CD4-positive, alpha-beta memory T cell (primary cell): ENCODE measurements around the gene RGS11. TPM values are rescaled to one million over a fixed set of nuclear protein-coding genes. Genes with fewer than 3 reads are reported as not detected.

Experiments used
- CTCF ChIA-PET: fragments of 350-600 bp; sonication (Branson Sonifier 250); formaldehyde crosslinking; loops from one replicate; lab custom pipeline; 2021; ENCODE audit warnings: inconsistent platforms; ENCODE audit not compliant: partially characterized antibody; lab: Charles Lee
- POLR2A ChIA-PET: fragments of 350-600 bp; sonication (Branson Sonifier 250); formaldehyde crosslinking; loops from one replicate; lab custom pipeline; 2021; ENCODE audit not compliant: partially characterized antibody; lab: Charles Lee
- DNase-seq, 5 donors: peaks; one replicate each; pipeline versions ENCODE4 v3.0.0 to v3.0.0-alpha.2; 2020 to 2022; ENCODE audit warnings: mixed read lengths in 1 of 5
- H3K27ac ChIP-seq: one replicate; pipeline ENCODE4 v1.7.0; 2013; ENCODE audit warnings: low read depth, low read length
- H3K27me3 ChIP-seq: 2 replicates; pipeline ENCODE4 v1.7.0; 2013; ENCODE audit warnings: mild to moderate bottlenecking, low read length, moderate library complexity; ENCODE audit not compliant: insufficient read depth
- H3K36me3 ChIP-seq: 2 replicates; pipeline ENCODE4 v1.7.0; 2013; ENCODE audit warnings: mild to moderate bottlenecking, low read length, moderate library complexity; ENCODE audit not compliant: insufficient read depth
- H3K4me1 ChIP-seq: 2 replicates; pipeline ENCODE4 v1.7.0; 2013; ENCODE audit warnings: mild to moderate bottlenecking, low read length, moderate library complexity; ENCODE audit not compliant: insufficient read depth
- H3K4me3 ChIP-seq, 2 donors: one replicate each; pipeline ENCODE4 v1.7.0; 2013; ENCODE audit warnings: low read length in 2 of 2, mild to moderate bottlenecking in 1 of 2
- H3K9me3 ChIP-seq, 2 donors: one replicate each; pipeline ENCODE4 v1.7.0; 2013; ENCODE audit warnings: low read length in 2 of 2, control low read depth in 1 of 2; ENCODE audit not compliant: control insufficient read depth in 1 of 2
- H3K27ac Mint-ChIP-seq, 7 donors: one replicate each; pipeline ENCODE4 v1.8.0; 2020 to 2021; ENCODE audit warnings: mixed read lengths in 7 of 7, mild to moderate bottlenecking in 6 of 7, inconsistent platforms in 3 of 7, moderate library complexity in 3 of 7
- H3K27me3 Mint-ChIP-seq, 2 donors: one replicate each; pipeline ENCODE4 v1.8.0; 2020 to 2021; ENCODE audit warnings: mixed read lengths in 2 of 2
- H3K36me3 Mint-ChIP-seq, 2 donors: one replicate each; pipeline ENCODE4 v1.8.0; 2020 to 2021; ENCODE audit warnings: mixed read lengths in 2 of 2, inconsistent platforms in 1 of 2, mild to moderate bottlenecking in 1 of 2
- H3K4me1 Mint-ChIP-seq, 4 donors: one replicate each; pipeline ENCODE4 v1.8.0; 2020 to 2021; ENCODE audit warnings: mixed read lengths in 4 of 4, mild to moderate bottlenecking in 1 of 4
- H3K4me3 Mint-ChIP-seq, 8 donors: one replicate each; pipeline ENCODE4 v1.8.0; 2020 to 2021; ENCODE audit warnings: mixed read lengths in 8 of 8, mild to moderate bottlenecking in 7 of 8, moderate library complexity in 6 of 8, inconsistent platforms in 3 of 8
- H3K9me3 Mint-ChIP-seq, 8 donors: one replicate each; pipeline ENCODE4 v1.8.0; 2020 to 2021; ENCODE audit warnings: mixed read lengths in 8 of 8, mild to moderate bottlenecking in 5 of 8, inconsistent platforms in 3 of 8, moderate library complexity in 1 of 8
- intact Hi-C: fragments of 100-400 bp; cut with micrococcal nuclease; formaldehyde crosslinking; loops from one replicate; pipeline ENCODE4 v1.15.1; 2023
- polyA plus RNA-seq, 2 donors: library from polyadenylated mRNA; unstranded; fragments of 300-500 nt; fragmentation: Illumina TruSeq; gene quantifications; one replicate each; pipeline ENCODE4 v1.2.3, GENCODE V29; 2021
- total RNA-seq, 2 experiments: library from RNA; stranded (reverse); gene quantifications; one replicate each; pipeline ENCODE4 v1.2.3, GENCODE V29; 2021

Gene RGS11
- total and polyA plus RNA-seq, 4 experiments from 2014 or later: 0.44 TPM; not detected in 3

DNA sequence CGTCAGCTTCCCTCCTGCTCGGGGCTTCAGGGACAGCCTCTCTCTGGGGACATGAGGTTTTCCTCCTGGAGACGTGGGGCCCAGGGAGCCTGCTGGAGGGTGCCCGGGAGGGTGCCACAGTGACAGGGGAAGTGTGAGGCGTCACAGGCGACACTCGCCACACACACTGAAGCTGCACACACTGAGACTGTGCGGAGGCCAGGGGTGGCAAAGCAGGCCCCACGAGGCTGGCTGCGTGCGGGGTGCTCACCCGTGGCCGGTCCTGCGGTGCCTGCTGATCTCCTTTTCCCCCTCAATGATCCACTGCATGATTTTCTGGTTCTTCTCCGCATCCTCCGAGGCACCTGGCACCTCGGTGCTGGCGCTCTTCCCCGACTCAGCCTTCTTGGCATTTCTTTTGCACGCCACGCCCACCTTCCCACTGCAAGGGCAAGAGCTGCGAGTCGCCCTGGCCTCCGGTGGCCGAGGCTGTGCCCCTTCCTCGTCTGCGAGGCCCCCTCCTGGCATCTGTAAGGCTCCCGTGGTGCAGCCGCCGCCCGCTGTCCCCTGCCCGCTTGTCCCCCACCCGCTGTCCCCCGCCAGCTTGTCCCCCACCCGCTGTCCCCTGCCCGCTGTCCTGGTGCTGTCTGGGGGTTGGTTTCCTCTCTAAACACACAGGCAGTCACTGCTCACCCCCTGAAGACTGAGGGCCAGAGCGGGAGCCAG lies 21.2 kb upstream of the RGS11 start:
- Mint-ChIP-seq H3K36me3 (peaks cover 5 to 28% of the 10 kb centered on the region in 2 donors), H3K9me3 (no peaks in the 10 kb centered on the region), H3K4me3 (no peak overlapping the region), H3K4me1 (no peaks in the 10 kb centered on the region), H3K27me3 (no peaks in the 10 kb centered on the region), H3K27ac (no peak overlapping the region)
- Histone ChIP-seq H3K27ac (no peak overlapping the region), H3K27me3 (no peaks in the 10 kb centered on the region), H3K4me1 (no peaks in the 10 kb centered on the region), H3K4me3 (no peak overlapping the region), H3K36me3 (peaks cover 24% of the 10 kb centered on the region), H3K9me3 (no peaks in the 10 kb centered on the region)
- ChIA-PET POLR2A (no interaction called here), CTCF (interaction anchor here (1.5 kb wide), 1 partner anchor 190 kb away, joined by 4 read pairs; no protein-coding TSS in a partner anchor)
- intact Hi-C loops: no loop called here
- no peak for DNase-seq

- Mint-ChIP-seq H3K4me1 (no peaks in the 10 kb centered on the region), H3K27ac (no peak overlapping the region), H3K27me3 (no peaks in the 10 kb centered on the region), H3K4me3 (no peak overlapping the region), H3K36me3 (peaks cover 6 to 29% of the 10 kb centered on the region in 2 donors), H3K9me3 (no peaks in the 10 kb centered on the region)
- H3K4me3 ChIP-seq: no peak overlapping the region
- no peaks in the 10 kb centered on the region for H3K4me1 ChIP-seq
- H3K36me3 ChIP-seq: peaks cover 29% of the 10 kb centered on the region
- H3K9me3 ChIP-seq: no peaks in the 10 kb centered on the region
- no peak overlapping the region for H3K27ac ChIP-seq
- H3K27me3 ChIP-seq: no peaks in the 10 kb centered on the region
- intact Hi-C loops: no loop called here
- ChIA-PET POLR2A (no interaction called here), CTCF (interaction anchor here (1.5 kb wide), 1 partner anchor 190 kb away, joined by 4 read pairs; no protein-coding TSS in a partner anchor)
- no peak for DNase-seq
These were observed 20.5 kb upstream of the RGS11 start for GRCh38 chr16:296276-296675.

GRCh38 chr16:293043-293775 lies 17.5 kb upstream of the RGS11 start:
- no peaks in the 10 kb centered on the region for H3K27me3 Mint-ChIP-seq
- Histone ChIP-seq H3K27ac (no peak overlapping the region), H3K4me3 (no peak overlapping the region), H3K27me3 (no peaks in the 10 kb centered on the region), H3K9me3 (no peaks in the 10 kb centered on the region), H3K4me1 (no peaks in the 10 kb centered on the region), H3K36me3 (peaks cover 36% of the 10 kb centered on the region)
- H3K4me1 Mint-ChIP-seq: no peaks in the 10 kb centered on the region
- ChIA-PET POLR2A (no interaction called here), CTCF (no interaction called here)
- peaks cover 9 to 25% of the 10 kb centered on the region in 2 donors for H3K36me3 Mint-ChIP-seq
- intact Hi-C loops: no loop called here
- no peak for DNase-seq
- H3K4me3 Mint-ChIP-seq: no peak overlapping the region
- no peaks in the 10 kb centered on the region for H3K9me3 Mint-ChIP-seq
- H3K27ac Mint-ChIP-seq: no peak overlapping the region

DNA sequence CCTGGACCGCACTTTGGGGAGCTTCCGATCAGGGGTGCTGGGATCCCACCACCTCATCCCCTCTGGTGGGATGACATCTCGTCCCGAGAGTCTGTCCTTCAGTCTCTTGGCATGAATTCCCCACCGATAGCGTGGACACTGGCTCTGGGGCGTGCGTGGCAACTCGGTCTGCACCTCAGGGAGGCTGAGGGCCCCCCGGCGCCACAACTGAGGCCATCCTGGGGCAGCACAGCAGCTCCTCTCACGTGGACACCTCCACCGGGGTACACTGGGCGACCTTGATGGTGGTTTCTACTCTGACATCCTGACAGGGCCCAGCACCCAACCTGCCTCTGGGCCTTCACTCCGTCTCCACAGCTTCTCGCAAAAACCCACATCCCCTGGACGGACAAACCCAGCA lies 15.8 kb upstream of the RGS11 start:
- peaks cover 0 to 3% (median 0%) of the 10 kb centered on the region in 8 donors for H3K9me3 Mint-ChIP-seq
- H3K4me1 Mint-ChIP-seq: no peaks in the 10 kb centered on the region
- H3K9me3 ChIP-seq: no peaks in the 10 kb centered on the region
- ChIA-PET CTCF (no interaction called here), POLR2A (no interaction called here)
- H3K27ac Mint-ChIP-seq: no peak overlapping the region
- no peaks in the 10 kb centered on the region for H3K27me3 Mint-ChIP-seq
- no peak for DNase-seq
- no peaks in the 10 kb centered on the region for H3K4me1 ChIP-seq
- peaks cover 17 to 34% of the 10 kb centered on the region in 2 donors for H3K36me3 Mint-ChIP-seq
- intact Hi-C loops: no loop called here
- no peaks in the 10 kb centered on the region for H3K27me3 ChIP-seq
- no peak overlapping the region for H3K27ac ChIP-seq
- no peak overlapping the region for H3K4me3 ChIP-seq
- H3K36me3 ChIP-seq: peaks cover 35% of the 10 kb centered on the region
- no peak overlapping the region for H3K4me3 Mint-ChIP-seq

GRCh38 chr16:290681-291405 lies 15.1 kb upstream of the RGS11 start:
- H3K36me3 ChIP-seq: peaks cover 33% of the 10 kb centered on the region
- intact Hi-C loops: no loop called here
- H3K9me3 Mint-ChIP-seq: peaks cover 0 to 3% (median 0%) of the 10 kb centered on the region in 8 donors
- POLR2A ChIA-PET: no interaction called here
- CTCF ChIA-PET: no interaction called here
- H3K27me3 Mint-ChIP-seq: no peaks in the 10 kb centered on the region
- no peaks in the 10 kb centered on the region for H3K27me3 ChIP-seq
- H3K36me3 Mint-ChIP-seq: peaks cover 19 to 37% of the 10 kb centered on the region in 2 donors
- H3K4me3 Mint-ChIP-seq: no peak overlapping the region
- DNase-seq: no peak
- no peaks in the 10 kb centered on the region for H3K4me1 Mint-ChIP-seq
- H3K4me3 ChIP-seq: no peak overlapping the region
- no peak overlapping the region for H3K27ac Mint-ChIP-seq
- no peak overlapping the region for H3K27ac ChIP-seq
- no peaks in the 10 kb centered on the region for H3K4me1 ChIP-seq
- H3K9me3 ChIP-seq: no peaks in the 10 kb centered on the region

DNA sequence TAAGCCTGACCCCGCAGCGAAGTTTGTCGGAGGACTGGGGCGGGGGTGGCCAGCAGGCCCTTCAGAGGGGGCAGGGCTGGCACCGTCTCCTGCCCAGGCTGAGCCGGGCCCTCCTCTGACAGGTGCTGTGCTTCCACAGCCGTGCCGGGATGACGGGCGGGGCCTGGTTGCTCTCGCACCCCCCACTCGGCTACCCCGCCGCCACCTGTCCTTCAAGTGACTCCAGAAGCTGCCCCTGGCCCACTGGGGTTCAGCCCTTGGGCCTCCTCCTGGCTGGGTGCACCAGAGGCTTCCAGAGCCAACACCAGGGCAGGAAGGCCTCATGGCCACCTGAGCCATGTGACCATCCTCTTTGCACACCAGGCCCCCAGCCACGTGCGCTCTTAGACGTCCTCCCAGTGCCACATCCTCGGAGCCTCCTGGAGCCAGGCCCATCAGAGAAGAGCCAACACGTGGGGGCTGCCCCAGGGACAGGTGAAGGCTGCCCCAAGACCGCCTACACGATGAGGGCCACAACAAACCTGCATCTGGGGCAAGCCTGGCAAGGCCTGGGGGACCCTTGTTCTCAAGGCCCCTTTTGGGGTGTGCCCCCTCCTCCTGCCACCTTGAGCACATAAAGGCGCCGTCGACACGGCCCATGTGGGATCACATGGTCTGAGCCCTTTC lies 14.4 kb upstream of the RGS11 start:
- no peak for DNase-seq
- Histone ChIP-seq H3K36me3 (peaks cover 33% of the 10 kb centered on the region), H3K27ac (no peak overlapping the region), H3K4me1 (no peaks in the 10 kb centered on the region), H3K4me3 (no peak overlapping the region), H3K9me3 (no peaks in the 10 kb centered on the region), H3K27me3 (no peaks in the 10 kb centered on the region)
- Mint-ChIP-seq H3K27ac (no peak overlapping the region), H3K9me3 (peaks cover 0 to 3% (median 0%) of the 10 kb centered on the region in 8 donors), H3K27me3 (no peaks in the 10 kb centered on the region), H3K36me3 (peaks cover 19 to 37% of the 10 kb centered on the region in 2 donors), H3K4me3 (no peak overlapping the region), H3K4me1 (no peaks in the 10 kb centered on the region)
- intact Hi-C loops: no loop called here
- ChIA-PET POLR2A (no interaction called here), CTCF (no interaction called here)
